Measurements from ENCODE around the gene BICDL2. TPM values are rescaled to one million over a fixed set of nuclear protein-coding genes. Genes with fewer than 3 reads are reported as not detected.
A peak's percentile ranks its signal among the peaks of the same experiment; 100 is the strongest.

BICDL2 gene
- polyA plus RNA-seq, 4 donors = 1.5 to 6.9 (median 2.5) TPM

GRCh38 chr16:3027489-3027795 lies 9.3 kb downstream of the BICDL2 start:
- no peak for DNase-seq (ENCODE audit: low read depth in 4 of 4, low spot score in 2 of 4)

- no peak for DNase-seq (ENCODE audit: low read depth in 4 of 4, low spot score in 2 of 4)
These were observed 9.9 kb downstream of the BICDL2 start for GRCh38 chr16:3026609-3027488.

GRCh38 chr16:3026003-3026378 lies 10.8 kb downstream of the BICDL2 start:
- no peak for DNase-seq (ENCODE audit: low read depth in 4 of 4, low spot score in 2 of 4)

DNA sequence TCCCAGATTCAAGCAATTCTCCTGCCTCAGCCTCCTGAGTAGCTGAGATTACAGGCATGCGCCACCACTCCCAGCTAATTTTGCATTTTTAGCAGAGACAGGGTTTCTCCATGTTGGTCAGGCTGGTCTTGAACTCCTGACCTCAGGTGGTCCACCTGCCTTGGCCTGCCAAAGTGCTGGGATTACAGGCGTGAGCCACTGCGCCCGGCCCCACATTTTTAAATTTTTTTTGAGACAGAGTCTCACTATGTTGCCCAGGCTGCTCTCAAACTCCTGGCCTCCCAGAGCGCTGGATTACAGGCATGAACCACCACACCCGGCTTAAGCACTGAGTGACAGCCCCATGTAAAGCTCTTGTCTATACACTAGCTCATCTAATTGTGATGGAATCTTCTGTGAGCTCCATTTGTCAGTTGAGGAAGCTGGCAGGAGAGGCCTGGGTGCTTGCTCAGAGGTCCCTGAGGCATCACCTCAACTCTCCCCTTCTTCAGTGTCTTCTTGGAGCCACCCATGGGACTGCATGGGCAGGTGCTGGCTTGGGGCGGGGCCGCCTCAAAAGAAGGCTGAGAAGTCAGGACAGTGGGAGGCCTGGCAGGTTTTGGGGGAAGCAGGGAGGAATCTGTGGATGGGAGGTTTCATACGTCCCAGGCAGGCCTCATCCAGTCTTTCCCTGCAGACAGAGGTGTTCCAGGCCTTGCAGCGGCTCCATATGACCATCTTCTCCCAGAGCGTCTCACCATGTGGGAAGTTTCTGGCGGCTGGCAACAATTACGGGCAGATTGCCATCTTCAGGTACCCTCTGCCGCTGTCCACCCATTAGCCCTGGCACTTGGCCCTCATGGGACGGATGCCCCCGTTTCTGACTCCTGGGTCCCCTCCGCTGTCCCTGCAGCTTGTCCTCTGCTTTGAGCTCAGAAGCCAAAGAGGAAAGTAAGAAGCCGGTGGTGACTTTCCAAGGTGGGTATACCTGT lies 11.4 kb downstream of the BICDL2 start:
- no peak for DNase-seq (ENCODE audit: low read depth in 4 of 4, low spot score in 2 of 4)

GRCh38 chr16:3023669-3024478 lies 12.9 kb downstream of the BICDL2 start, which contains the start of the genes HCFC1R1 and THOC6:
HCFC1R1 (minus strand) TSS chr16:3023942; CDS start chr16:3023941, 1 bp downstream.
THOC6 (plus strand) TSS chr16:3024035; CDS start chr16:3024327, 292 bp downstream.
- DNase-seq (ENCODE audit: low read depth in 4 of 4, low spot score in 2 of 4) = peak in 2 of 4 donors; percentile 93 to 96

- no peak for DNase-seq (ENCODE audit: low read depth in 4 of 4, low spot score in 2 of 4)
These were observed 13.4 kb downstream of the BICDL2 start for GRCh38 chr16:3023415-3023668.

DNA sequence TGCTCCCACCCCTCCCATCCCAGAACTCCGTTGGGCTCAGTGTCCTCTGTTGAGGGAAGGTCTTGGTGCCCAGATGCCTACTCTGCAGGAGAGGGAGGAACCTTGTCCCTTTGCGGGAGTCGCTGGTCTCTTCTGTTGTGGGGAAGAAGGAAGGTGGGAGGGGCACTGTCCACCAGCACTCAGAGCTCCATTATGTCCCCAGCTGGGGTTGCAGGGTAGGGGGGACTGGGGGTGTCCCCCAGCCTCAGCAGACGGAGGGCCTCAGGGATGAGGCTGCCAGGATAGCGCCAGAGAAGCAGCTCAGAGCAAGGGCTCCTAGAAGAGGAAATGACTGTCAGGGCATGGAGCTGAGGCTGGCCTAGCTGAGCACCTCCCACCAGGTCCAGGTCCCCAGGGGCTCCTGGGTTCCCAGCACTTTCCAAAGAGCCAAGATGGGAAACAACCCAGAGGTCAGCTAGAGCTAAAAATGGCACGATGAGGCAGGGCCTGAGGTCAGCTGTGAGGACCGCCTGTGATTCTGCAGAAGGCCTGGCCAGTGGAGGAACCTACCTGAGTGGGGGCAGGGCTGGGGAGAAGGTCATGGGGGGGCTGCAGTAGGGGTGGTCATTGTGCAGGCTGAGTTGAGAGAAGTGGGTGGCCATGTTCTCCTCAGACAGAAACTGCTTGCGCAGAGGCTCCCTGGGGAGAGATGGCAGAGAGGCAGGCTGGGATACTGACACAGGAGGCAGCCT lies 13.9 kb downstream of the BICDL2 start:
- DNase-seq (ENCODE audit: low read depth in 4 of 4, low spot score in 2 of 4) = no peak

DNA sequence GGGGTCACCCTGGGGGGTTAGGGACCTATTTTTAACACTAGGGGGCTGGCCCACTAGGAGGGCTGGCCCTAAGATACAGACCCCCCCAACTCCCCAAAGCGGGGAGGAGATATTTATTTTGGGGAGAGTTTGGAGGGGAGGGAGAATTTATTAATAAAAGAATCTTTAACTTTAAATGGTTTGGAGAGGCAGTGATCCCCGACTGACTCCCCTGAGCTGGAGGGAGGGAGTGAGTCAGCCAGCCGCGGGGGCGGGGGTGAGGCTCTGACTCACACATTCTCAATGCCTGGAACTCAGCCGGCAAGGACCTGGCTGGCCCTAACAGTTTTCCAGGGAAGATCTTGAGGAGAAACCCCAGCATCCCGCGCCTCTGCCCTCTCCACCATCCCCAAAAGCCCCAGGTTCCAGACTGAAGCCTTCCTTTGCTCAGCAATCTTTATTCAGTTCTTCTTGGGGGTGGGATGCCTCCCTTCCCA lies 14.5 kb downstream of the BICDL2 start:
- DNase-seq (ENCODE audit: low read depth in 4 of 4, low spot score in 2 of 4) = no peak

DNA sequence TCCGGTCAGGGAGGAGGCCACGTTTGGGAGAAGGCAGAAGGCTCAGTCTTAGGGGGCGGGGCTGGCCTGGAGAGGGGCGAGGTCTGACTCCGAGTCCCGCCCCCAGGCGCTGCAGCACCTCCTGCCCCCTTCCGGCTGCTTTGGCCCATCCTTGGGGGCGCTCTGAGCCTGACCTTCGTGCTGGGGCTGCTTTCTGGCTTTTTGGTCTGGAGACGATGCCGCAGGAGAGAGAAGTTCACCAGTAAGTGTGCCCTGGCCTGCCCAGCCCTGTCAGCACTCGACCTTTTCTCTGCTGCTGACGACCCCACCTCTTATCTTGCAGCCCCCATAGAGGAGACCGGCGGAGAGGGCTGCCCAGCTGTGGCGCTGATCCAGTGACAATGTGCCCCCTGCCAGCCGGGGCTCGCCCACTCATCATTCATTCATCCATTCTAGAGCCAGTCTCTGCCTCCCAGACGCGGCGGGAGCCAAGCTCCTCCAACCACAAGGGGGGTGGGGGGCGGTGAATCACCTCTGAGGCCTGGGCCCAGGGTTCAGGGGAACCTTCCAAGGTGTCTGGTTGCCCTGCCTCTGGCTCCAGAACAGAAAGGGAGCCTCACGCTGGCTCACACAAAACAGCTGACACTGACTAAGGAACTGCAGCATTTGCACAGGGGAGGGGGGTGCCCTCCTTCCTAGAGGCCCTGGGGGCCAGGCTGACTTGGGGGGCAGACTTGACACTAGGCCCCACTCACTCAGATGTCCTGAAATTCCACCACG lies 15.1 kb downstream of the BICDL2 start:
- no peak for DNase-seq (ENCODE audit: low read depth in 4 of 4, low spot score in 2 of 4)

GRCh38 chr16:3020604-3021448 lies 15.9 kb downstream of the BICDL2 start:
- DNase-seq (ENCODE audit: low read depth in 4 of 4, low spot score in 2 of 4) = no peak

- DNase-seq (ENCODE audit: low read depth in 4 of 4, low spot score in 2 of 4) = no peak
These were observed 16.5 kb downstream of the BICDL2 start, which contains the start of gene TNFRSF12A for GRCh38 chr16:3020247-3020603. TNFRSF12A (plus strand) TSS chr16:3020368; CDS start chr16:3020398, 30 bp downstream.

GRCh38 chr16:3019594-3020246 lies 17.0 kb downstream of the BICDL2 start:
- DNase-seq (ENCODE audit: low read depth in 4 of 4, low spot score in 2 of 4) = no peak

- DNase-seq (ENCODE audit: low read depth in 4 of 4, low spot score in 2 of 4) = no peak
These were observed 18.8 kb downstream of the BICDL2 start, which contains the start of gene CLDN6 for GRCh38 chr16:3017794-3018506. CLDN6 (minus strand) TSS chr16:3018183; CDS start chr16:3016021, 2,162 bp downstream.

DNA sequence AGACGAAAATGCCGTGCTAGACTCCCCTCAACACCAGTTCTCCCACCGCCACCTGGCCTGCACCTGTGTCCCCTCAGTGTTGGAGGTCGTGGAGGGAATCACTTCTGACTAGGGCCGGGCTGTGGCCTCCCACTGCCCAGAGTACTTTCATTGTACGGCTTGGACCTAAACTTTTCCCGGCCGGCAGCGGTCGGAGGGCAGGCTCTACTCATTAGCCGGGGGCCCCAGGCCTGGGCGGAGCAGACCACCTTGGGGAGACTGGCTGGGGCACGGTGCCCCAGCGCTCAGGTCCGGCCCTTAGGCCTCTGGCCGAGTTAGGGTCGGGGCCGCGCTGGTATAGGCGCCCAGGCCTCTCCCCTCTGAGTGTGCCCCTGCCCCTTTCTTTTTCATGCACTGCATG lies 19.4 kb downstream of the BICDL2 start:
- DNase-seq (ENCODE audit: low read depth in 4 of 4, low spot score in 2 of 4) = no peak

- no peak for DNase-seq (ENCODE audit: low read depth in 4 of 4, low spot score in 2 of 4)
These were observed 20.8 kb downstream of the BICDL2 start for GRCh38 chr16:3015865-3016521.

- no peak for DNase-seq (ENCODE audit: low read depth in 4 of 4, low spot score in 2 of 4)
These were observed 21.8 kb downstream of the BICDL2 start for GRCh38 chr16:3014971-3015370.

Measured in left renal cortex interstitium (tissue), 4 donors.